ENCODE data around the gene ADCY3. TPM values are rescaled to one million over a fixed set of nuclear protein-coding genes. Genes with fewer than 3 reads are reported as not detected.

ADCY3 gene
- total RNA-seq, 1 experiment from 2014 or later = 39.5 TPM

DNA sequence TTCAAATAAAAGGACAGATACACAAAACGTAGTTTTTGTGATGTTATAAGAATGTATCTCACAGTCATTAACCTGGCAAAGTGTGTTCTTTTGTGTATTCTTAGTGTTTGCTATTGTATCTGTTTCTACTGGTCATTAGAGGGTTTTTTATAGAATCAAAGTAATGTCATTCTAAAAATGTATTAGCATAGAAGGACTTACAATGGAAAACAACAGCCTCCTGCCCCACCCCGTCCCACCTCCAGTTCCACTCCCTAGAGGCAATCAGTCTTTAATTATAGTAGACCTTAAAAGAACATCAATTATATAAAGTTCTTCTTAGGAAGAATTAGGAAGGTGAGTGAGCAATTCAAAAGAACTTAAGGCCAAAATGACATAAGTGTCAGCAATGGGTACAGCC is 37.9 kb upstream of the ADCY3 start:
- H3K4me1 Mint-ChIP-seq = peaks cover 0 to 4% of the 10 kb centered on the region in 2 experiments; a peak in 2 of 4 replicates
- no peak overlapping the region for H2BK5ac ChIP-seq (ENCODE audit: insufficient read length, low read length)
- H3K79me1 ChIP-seq (ENCODE audit: insufficient read depth, low read depth, low read length, poor library complexity, severe bottlenecking) = no peaks in the 10 kb centered on the region
- H3K4me1 ChIP-seq (ENCODE audit: insufficient read depth, low read length) = no peaks in the 10 kb centered on the region
- no peak overlapping the region for H3K4me2 ChIP-seq (ENCODE audit: insufficient read depth, insufficient read length, low read length)
- no peaks in the 10 kb centered on the region for H3K79me2 ChIP-seq (ENCODE audit: insufficient read depth, low read length)
- H3K27me3 ChIP-seq (ENCODE audit: insufficient read depth, low read length) = no peaks in the 10 kb centered on the region
- no peak overlapping the region for H4K5ac ChIP-seq (ENCODE audit: insufficient read length, low read depth, low read length)
- H2BK120ac ChIP-seq (ENCODE audit: low read depth, low read length, poor library complexity, severe bottlenecking) = no peak overlapping the region
- no peak overlapping the region for H3K23ac ChIP-seq (ENCODE audit: insufficient read length, low read depth, low read length)
- H3K4ac ChIP-seq (ENCODE audit: low read depth, low read length) = no peak overlapping the region
- no peak overlapping the region for H4K8ac ChIP-seq (replicated peaks; ENCODE audit: insufficient read length, low read depth, low read length)
- TF ChIP-seq CTCF (conservative IDR thresholded peaks at IDR 0.05) = no peak
- no peak overlapping the region for H3K4me3 Mint-ChIP-seq
- no peak overlapping the region for H2BK20ac ChIP-seq (ENCODE audit: low read depth, low read length, poor library complexity, severe bottlenecking)
- H3K27ac ChIP-seq (ENCODE audit: insufficient read length, low read depth, low read length) = no peak overlapping the region
- no peaks in the 10 kb centered on the region for H3K9me3 ChIP-seq (ENCODE audit: control insufficient read depth, low read depth, low read length)
- H3K18ac ChIP-seq (ENCODE audit: insufficient read length, low read depth, low read length) = no peak overlapping the region
- no peak overlapping the region for H4K91ac ChIP-seq (ENCODE audit: insufficient read length, low read depth, low read length)
- no peak overlapping the region for H3T11ph ChIP-seq (ENCODE audit: low read length)
- H2AFZ ChIP-seq (ENCODE audit: low read length) = no peak overlapping the region
- H3K14ac ChIP-seq (ENCODE audit: insufficient read depth, low read length) = no peak overlapping the region
- H2BK15ac ChIP-seq (ENCODE audit: low read depth, low read length) = no peak overlapping the region
- no peak overlapping the region for H3K27ac Mint-ChIP-seq
- H4K20me1 ChIP-seq (ENCODE audit: control insufficient read depth, insufficient read depth, insufficient read length) = no peaks in the 10 kb centered on the region
- WGBS (ENCODE audit: extremely low coverage, insufficient read length, low lambda C conversion rate) = no CpG with 5 or more reads among the region's 2 CpGs
- no peak overlapping the region for H3K9ac ChIP-seq (ENCODE audit: extremely low read depth, insufficient read length, low read length)
- DNase-seq = no peak
- H3K56ac ChIP-seq (ENCODE audit: insufficient read length, low read depth, low read length) = no peak overlapping the region
- no peak overlapping the region for H2BK12ac ChIP-seq (ENCODE audit: insufficient read length, low read depth, low read length)
- no peaks in the 10 kb centered on the region for H3K23me2 ChIP-seq (ENCODE audit: insufficient read length, low read depth, low read length, poor library complexity, severe bottlenecking)
- no peaks in the 10 kb centered on the region for H3K27me3 Mint-ChIP-seq (ENCODE audit: low read depth)
- no peak overlapping the region for H2AK5ac ChIP-seq (ENCODE audit: insufficient read length, low read length)
- H3K9me3 Mint-ChIP-seq = peaks cover 0 to 7% of the 10 kb centered on the region in 2 experiments; a peak in 2 of 5 replicates
- peaks cover 31 to 56% (median 48%) of the 10 kb centered on the region in 3 experiments for H3K36me3 Mint-ChIP-seq (ENCODE audit: insufficient read depth in 1 of 3, low read depth in 3 of 3)

All from H9 (cell line).